ENCODE measurements around the gene COPG1. TPM values are rescaled to one million over a fixed set of nuclear protein-coding genes. Genes with fewer than 3 reads are reported as not detected.
A peak's percentile ranks its signal among the peaks of the same experiment; 100 is the strongest.
"Not testable (repeated sequence)": the region's sequence is repeated elsewhere in the genome, so short reads cannot be mapped to it uniquely, and the experiment has no call there.

COPG1 gene
- total RNA-seq, 1 experiment from 2014 or later, result 191 TPM

DNA sequence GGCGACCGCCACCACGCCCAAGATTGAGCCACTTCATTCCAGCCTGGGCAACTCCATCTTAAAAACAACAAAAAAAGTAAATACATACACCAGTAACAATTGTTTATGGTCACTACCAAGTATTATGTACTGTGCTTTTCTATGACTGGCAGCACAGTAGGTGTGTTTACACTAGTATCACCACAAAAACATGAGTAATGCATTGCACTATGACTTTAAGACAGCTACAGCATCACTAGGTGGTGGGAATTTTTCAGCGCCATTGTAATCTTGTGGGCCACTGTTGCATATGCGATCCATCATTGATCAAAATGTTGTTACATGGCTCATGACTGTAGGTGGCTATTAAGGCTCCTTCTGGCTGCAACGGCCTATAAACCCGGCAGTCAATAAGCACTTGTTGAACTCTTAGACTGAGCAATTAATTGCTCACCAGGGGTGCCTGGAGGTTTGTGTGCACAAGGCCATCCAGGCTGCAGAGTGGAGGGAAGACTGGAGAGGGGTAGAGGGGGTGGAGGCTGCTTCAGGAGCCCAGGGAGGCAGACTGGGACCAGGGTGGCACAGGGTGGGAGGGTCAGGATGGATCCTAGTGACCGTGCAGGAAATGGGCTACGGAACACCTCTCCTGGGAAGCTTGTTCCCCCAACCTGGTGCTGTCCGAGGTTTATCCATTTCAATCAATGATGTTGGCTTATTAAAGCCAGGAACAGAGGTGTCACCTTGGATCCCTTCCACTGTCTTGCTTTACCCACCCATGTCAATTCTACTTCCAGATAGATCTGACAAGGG, 17.9 kb upstream of the COPG1 start:
- Histone ChIP-seq H3K27ac (peak overlapping the region; percentile 50), H3K4me3 (no peak overlapping the region), H3K4me1 (replicated peaks) (peaks cover 36% of the 10 kb centered on the region), H3K36me3 (no peaks in the 10 kb centered on the region), H3K27me3 (replicated peaks) (no peaks in the 10 kb centered on the region), H3K9me3 (replicated peaks) (no peaks in the 10 kb centered on the region)
- peak; percentile 49 to 67 for DNase-seq (ENCODE audit: low read depth in 1 of 2, low spot score in 2 of 2)

DNA sequence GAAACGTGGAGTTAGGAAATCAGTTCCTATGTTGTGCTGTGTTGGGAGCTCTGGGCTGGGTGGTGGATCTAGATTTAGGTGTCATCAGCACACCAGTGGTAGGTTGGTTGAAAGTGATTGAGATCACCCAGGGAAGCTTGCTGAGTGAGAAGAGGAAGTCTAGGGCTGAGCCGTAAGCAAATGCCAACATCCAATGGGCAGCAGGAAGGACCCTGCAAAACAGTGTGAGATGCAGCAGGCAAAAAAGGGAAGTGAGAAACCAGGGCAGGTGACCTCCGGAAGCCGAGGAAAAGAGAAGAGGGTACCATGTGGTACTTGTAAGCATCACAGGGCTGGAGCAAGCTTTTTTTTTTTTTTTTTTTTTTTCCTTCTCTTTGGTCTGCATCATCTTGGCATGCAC, 15.9 kb upstream of the COPG1 start:
- Histone ChIP-seq H3K4me3 (no peak overlapping the region), H3K4me1 (replicated peaks) (peaks cover 30% of the 10 kb centered on the region), H3K27me3 (replicated peaks) (no peaks in the 10 kb centered on the region), H3K27ac (no peak overlapping the region), H3K9me3 (replicated peaks) (no peaks in the 10 kb centered on the region), H3K36me3 (no peaks in the 10 kb centered on the region)
- no peak for DNase-seq (ENCODE audit: low read depth in 1 of 2, low spot score in 2 of 2)

DNA sequence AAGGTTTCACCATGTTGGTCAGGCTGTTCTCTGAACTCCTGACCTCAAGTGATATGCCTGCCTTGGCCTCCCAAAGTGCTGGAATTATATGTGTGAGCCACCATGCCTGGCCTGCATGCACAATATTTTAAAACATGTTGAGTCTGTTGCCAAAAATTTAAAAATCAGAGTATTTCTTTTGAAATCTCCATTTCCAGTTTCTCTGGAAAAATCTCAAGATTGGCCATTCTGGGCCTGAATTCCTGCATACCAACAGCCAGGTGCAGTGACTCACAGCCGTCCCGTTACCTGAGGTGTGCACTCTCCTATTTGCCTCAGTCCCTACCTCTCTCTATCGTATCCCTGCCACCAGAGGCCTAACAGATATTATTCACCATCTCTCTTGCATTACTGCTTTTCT, 15.0 kb upstream of the COPG1 start:
- no peak for DNase-seq (ENCODE audit: low read depth in 1 of 2, low spot score in 2 of 2)
- Histone ChIP-seq H3K36me3 (no peaks in the 10 kb centered on the region), H3K4me1 (replicated peaks) (peaks cover 20% of the 10 kb centered on the region), H3K27ac (no peak overlapping the region), H3K9me3 (replicated peaks) (no peaks in the 10 kb centered on the region), H3K27me3 (replicated peaks) (no peaks in the 10 kb centered on the region), H3K4me3 (no peak overlapping the region)

GRCh38 chr3:129235344-129235917, 14.0 kb upstream of the COPG1 start:
- H3K27ac ChIP-seq, result no peak overlapping the region
- DNase-seq (ENCODE audit: low read depth in 1 of 2, low spot score in 2 of 2), result no peak
- H3K36me3 ChIP-seq, result no peaks in the 10 kb centered on the region
- H3K27me3 ChIP-seq (replicated peaks), result no peaks in the 10 kb centered on the region
- H3K4me1 ChIP-seq (replicated peaks), result peaks cover 13% of the 10 kb centered on the region
- no peak overlapping the region for H3K4me3 ChIP-seq
- no peaks in the 10 kb centered on the region for H3K9me3 ChIP-seq (replicated peaks)

DNA sequence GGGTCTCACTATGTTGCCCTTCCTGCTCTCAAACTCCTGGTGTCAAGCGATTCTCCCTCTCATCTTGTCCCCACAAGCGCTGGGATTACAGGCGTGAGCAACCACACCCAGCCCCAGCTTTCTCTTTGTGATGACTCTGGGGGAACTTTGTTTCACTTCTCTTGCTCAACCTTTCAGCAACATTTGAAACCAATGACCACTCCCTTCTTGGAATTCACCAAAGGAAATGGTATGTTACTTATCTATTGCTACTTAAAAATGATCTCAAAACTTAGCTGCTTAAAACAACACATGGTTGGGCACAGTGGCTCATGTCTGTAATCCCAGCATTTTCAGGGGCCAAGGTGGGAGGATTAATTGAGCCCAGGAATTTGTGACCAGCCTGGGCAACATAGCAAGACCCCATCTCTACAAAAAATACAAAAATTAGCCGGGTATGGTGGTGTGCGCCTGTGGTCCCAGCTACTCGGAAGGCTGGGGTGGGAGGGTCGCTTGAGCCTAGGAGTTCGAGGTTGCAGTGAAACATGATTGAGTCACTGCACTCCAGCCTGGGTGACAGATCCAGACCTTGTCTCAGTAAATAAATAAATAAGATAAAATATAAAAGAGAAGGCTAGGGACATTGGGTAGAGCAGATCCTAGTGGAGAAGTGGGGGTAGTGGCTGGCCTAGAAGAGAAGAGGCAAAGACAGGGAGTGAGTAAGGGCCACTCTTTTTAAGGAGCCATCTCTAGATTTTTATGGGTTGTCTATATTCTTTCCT, 10.3 kb upstream of the COPG1 start:
- no peak for DNase-seq (ENCODE audit: low read depth in 1 of 2, low spot score in 2 of 2)
- Histone ChIP-seq H3K9me3 (replicated peaks) (no peaks in the 10 kb centered on the region), H3K4me1 (replicated peaks) (no peaks in the 10 kb centered on the region), H3K27me3 (replicated peaks) (no peaks in the 10 kb centered on the region), H3K4me3 (no peak overlapping the region), H3K27ac (no peak overlapping the region), H3K36me3 (no peaks in the 10 kb centered on the region)

- DNase-seq (ENCODE audit: low read depth in 1 of 2, low spot score in 2 of 2), result no peak
- no peak overlapping the region for H3K4me3 ChIP-seq
- no peaks in the 10 kb centered on the region for H3K27me3 ChIP-seq (replicated peaks)
- no peaks in the 10 kb centered on the region for H3K9me3 ChIP-seq (replicated peaks)
- no peaks in the 10 kb centered on the region for H3K4me1 ChIP-seq (replicated peaks)
- no peaks in the 10 kb centered on the region for H3K36me3 ChIP-seq
- no peak overlapping the region for H3K27ac ChIP-seq
These were observed 9.4 kb upstream of the COPG1 start for GRCh38 chr3:129239991-129240390.

GRCh38 chr3:129240436-129240835, 9.0 kb upstream of the COPG1 start:
- no peak for DNase-seq (ENCODE audit: low read depth in 1 of 2, low spot score in 2 of 2)
- Histone ChIP-seq H3K27ac (no peak overlapping the region), H3K27me3 (replicated peaks) (no peaks in the 10 kb centered on the region), H3K9me3 (replicated peaks) (no peaks in the 10 kb centered on the region), H3K4me3 (no peak overlapping the region), H3K36me3 (no peaks in the 10 kb centered on the region), H3K4me1 (replicated peaks) (peaks cover 3% of the 10 kb centered on the region; the same call in 1 of the 2 replicates)

DNA sequence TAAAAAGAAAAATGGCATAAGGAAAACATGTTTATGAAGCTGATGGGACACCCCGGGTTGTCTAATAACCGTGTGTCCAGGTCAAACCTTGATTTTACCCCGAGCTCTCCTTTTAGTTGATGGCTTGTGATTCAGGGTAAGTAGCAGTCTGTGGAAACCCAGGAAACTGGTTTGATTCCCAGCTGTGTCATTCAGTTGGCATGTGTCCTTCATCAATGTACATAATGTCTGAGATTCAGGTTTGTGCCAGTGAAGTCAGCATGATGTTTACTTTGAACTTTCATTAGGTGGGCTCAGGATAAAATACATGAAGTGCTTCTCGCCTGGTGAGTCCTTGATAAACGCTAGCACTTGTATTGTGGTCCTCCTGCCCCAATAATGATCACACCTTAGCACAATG, 4.3 kb upstream of the COPG1 start:
- no peaks in the 10 kb centered on the region for H3K27me3 ChIP-seq (replicated peaks)
- peaks cover 7% of the 10 kb centered on the region for H3K36me3 ChIP-seq
- no peak overlapping the region for H3K4me3 ChIP-seq
- no peak for DNase-seq (ENCODE audit: low read depth in 1 of 2, low spot score in 2 of 2)
- H3K27ac ChIP-seq, result no peak overlapping the region
- H3K4me1 ChIP-seq (replicated peaks), result peaks cover 11% of the 10 kb centered on the region
- no peaks in the 10 kb centered on the region for H3K9me3 ChIP-seq (replicated peaks)

- H3K27me3 ChIP-seq (replicated peaks); H3K9me3 ChIP-seq (replicated peaks); H3K4me3 ChIP-seq; H3K27ac ChIP-seq: not testable (repeated sequence)
- Histone ChIP-seq H3K36me3 (peaks cover 13% of the 10 kb centered on the region), H3K4me1 (replicated peaks) (peaks cover 16% of the 10 kb centered on the region)
- DNase-seq (ENCODE audit: low read depth in 1 of 2, low spot score in 2 of 2), result peak; percentile 73 to 87
These were observed 3.6 kb upstream of the COPG1 start for GRCh38 chr3:129245641-129246306.

- H3K4me1 ChIP-seq (replicated peaks), result peaks cover 16% of the 10 kb centered on the region
- no peak for DNase-seq (ENCODE audit: low read depth in 1 of 2, low spot score in 2 of 2)
- H3K36me3 ChIP-seq, result peaks cover 16% of the 10 kb centered on the region
- H3K9me3 ChIP-seq (replicated peaks), result no peaks in the 10 kb centered on the region
- H3K4me3 ChIP-seq, result no peak overlapping the region
- H3K27me3 ChIP-seq (replicated peaks), result no peaks in the 10 kb centered on the region
- H3K27ac ChIP-seq, result no peak overlapping the region
These were observed 2.8 kb upstream of the COPG1 start for GRCh38 chr3:129246636-129247035.

DNA sequence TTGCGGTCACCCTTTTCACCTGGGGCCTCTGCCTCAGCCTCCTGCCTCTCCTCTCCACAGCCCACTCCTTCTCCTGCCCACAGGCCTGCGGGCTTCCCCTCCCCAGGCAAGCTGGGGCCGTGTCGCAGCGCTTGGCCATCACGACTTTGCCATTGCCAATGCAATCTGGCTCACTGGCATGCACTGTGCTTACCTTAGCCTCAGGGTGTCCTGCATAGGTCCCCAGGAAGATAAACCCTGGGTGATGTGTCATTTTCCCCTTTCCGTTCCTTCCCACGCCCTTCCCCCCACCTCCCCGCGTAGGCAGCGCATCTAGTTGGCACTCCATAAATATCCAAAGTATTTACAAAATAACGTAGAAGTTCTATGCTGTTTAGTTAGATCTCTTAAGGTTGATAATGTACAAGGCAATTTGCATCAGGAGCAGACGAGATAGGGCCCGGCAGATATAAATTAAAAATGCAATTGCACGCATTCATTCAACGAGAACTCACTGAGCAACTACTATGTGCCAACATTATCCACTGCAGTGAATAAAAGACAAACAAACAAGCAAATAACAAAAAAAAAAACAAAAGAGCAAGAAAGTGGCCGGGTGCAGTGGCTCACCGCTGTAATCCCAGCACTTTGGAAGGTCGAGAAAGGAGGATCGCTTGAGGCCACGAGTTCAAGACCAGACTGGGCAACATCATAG, 973 bp upstream of the COPG1 start:
- Histone ChIP-seq H3K4me3 (peak overlapping the region; percentile 79), H3K36me3 (peaks cover 33% of the 10 kb centered on the region), H3K9me3 (replicated peaks) (no peaks in the 10 kb centered on the region), H3K27me3 (replicated peaks) (no peaks in the 10 kb centered on the region), H3K27ac (no peak overlapping the region), H3K4me1 (replicated peaks) (peaks cover 16% of the 10 kb centered on the region)
- DNase-seq (ENCODE audit: low read depth in 1 of 2, low spot score in 2 of 2), result no peak

DNA sequence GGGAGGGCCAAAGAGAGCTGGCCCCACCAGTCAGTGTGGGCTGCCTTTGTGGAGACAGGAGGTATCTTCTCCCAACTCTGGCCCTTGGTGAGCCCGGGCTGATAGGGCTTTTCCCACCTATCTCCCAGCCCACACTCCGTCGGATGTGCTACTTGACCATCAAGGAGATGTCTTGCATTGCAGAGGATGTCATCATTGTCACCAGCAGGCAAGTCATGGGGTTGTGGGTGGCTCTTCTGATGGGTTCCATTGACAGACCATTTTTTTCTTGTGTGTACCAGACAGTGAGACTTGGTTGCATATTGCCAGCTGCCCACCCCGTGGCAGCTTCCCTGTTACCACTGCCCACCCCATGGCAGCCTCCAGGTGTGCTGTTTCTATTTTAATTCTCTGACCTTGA, 3.3 kb downstream of the COPG1 start:
- no peak for DNase-seq (ENCODE audit: low read depth in 1 of 2, low spot score in 2 of 2)
- no peak overlapping the region for H3K27ac ChIP-seq
- no peak overlapping the region for H3K4me3 ChIP-seq
- no peaks in the 10 kb centered on the region for H3K27me3 ChIP-seq (replicated peaks)
- H3K36me3 ChIP-seq, result peaks cover 77% of the 10 kb centered on the region
- H3K9me3 ChIP-seq (replicated peaks), result no peaks in the 10 kb centered on the region
- peaks cover 11% of the 10 kb centered on the region for H3K4me1 ChIP-seq (replicated peaks)

DNA sequence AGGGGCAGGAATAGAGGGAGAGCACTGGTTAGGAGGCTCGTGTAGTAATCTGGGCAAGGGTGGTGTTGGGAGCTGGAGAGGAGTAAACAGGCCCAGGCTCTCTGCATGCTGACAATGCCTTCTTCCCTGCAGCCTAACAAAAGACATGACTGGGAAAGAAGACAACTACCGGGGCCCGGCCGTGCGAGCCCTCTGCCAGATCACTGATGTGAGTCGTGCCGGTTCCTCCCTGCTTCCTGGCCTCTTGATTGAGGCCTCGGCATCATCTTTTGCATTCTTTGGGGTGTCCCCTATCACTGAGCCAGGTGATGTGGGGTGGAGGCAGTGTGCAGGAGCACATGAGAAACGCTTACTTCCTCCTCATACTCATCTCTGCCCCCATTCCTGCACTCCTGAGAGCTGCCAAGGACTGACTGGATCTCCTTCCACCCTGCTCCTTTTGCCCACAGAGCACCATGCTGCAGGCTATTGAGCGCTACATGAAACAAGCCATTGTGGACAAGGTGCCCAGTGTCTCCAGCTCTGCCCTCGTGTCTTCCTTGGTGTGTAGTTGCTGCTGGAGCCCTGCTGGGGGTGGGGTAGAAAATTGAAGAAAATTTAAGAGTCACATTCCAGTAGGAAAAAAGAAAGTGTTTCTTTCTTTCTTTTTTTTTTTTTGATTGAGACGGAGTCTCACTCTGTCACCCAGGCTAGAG, 5.3 kb downstream of the COPG1 start:
- Histone ChIP-seq H3K9me3 (replicated peaks) (no peaks in the 10 kb centered on the region), H3K36me3 (peaks cover 91% of the 10 kb centered on the region), H3K27ac (no peak overlapping the region), H3K4me3 (no peak overlapping the region), H3K4me1 (replicated peaks) (peaks cover 6% of the 10 kb centered on the region), H3K27me3 (replicated peaks) (no peaks in the 10 kb centered on the region)
- no peak for DNase-seq (ENCODE audit: low read depth in 1 of 2, low spot score in 2 of 2)
